ENCODE results near the gene RHD.
"Not testable (repeated sequence)": the region's sequence is repeated elsewhere in the genome, so short reads cannot be mapped to it uniquely, and the experiment has no call there.

RHD gene

DNA sequence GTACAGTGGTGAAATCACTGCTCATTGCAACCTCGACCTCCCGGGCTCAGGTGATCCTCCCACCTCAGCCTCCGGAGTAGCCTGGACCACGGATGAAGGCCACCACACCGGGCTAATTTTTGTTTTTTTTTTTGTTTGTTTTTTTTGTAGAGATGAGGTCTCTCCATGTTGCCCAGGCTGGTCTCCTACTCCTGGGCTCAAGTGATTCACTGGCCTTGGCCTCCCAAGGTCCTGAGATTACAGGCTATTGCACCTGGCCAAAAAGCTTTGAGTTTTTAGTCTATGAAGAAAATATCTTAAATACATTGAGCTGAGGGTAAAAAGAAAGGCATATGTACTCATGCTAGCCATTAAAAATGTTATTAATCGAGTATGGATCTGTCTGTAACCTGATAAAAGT is 69.4 kb downstream of the RHD start:
- FAIRE-seq (no peak), DNase-seq (ENCODE audit: insufficient read length, low spot score) (no peak)

DNA sequence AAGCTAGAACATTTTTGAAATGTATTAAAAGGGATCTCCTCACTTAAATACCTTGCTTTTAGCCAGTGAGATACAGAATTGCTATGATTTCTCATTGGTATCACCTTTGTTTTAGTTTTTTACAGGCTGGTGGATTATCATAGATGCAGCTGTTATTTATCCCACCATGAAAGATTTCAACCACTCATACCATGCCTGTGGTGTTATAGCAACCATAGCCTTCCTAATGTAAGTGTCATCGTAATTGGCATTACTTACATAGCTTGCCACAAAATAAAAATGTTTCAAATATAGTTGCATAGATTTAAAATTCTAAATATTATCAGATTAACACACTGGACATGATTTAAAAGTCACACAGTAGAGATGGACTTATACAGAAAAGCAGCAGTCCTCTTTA is 70.5 kb downstream of the RHD start:
- DNase-seq (ENCODE audit: insufficient read length, low spot score) (no peak), FAIRE-seq (no peak)

DNA sequence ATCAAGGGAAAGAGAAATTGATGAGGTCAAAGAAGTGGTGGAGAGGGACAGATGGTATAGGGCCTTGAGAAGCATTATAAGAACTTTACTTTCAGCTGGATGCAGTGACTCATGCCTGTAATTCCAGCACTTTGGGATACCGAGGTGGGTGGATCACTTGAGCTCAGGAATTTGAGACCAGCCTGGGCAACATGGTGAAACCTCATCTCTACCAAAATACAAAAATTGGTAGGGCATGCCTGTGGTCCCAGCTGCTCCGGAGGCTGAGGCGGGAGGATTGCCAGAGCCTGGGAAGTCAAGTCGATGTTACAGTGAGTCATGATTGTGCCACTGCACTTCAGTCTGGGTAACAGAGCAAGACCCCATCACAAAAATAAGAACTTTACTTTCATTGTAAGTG is 71.6 kb downstream of the RHD start:
- FAIRE-seq (peak; percentile 38), DNase-seq (ENCODE audit: insufficient read length, low spot score) (peak; percentile 20)

DNA sequence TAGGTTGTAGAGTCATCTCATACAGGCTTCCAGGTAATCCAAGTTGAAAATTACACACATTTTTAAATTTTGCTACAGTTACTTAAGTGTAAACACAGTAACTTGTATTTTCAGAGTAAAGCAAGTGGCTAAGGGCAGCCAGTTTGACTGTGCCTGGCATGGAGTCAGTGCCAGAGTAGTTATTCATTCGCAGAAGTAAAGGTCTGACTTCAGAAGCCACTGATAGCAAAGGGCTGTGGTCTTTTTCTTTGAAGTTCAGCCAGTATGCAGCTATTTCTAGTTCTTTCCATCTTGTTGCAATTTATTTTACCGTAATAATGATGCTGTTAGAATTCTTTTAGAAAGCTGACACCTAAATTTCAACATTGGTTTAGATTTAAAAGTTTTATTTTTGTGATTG is 75.2 kb downstream of the RHD start:
- FAIRE-seq = no peak
- DNase-seq (ENCODE audit: insufficient read length, low spot score) = no peak

DNA sequence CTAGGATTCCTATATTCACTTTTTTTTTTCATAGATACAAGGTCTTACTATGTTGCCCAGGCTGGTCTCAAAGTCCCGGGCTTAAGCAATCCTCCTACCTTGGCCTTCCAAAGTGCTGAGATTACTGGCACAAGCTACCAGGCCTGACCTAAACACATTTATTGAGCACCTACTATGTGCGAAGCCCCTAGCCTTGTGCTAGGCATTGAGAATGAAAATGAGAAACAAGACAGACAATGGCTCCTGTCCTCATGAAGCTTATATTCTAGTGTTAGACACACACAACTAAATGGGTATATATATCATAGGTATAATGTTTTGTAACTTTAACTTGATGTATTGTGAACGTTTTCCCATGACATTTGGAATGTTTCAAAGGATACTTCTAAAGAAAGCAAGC is 77.3 kb downstream of the RHD start:
- no peak for FAIRE-seq
- no peak for DNase-seq (ENCODE audit: insufficient read length, low spot score)

DNA sequence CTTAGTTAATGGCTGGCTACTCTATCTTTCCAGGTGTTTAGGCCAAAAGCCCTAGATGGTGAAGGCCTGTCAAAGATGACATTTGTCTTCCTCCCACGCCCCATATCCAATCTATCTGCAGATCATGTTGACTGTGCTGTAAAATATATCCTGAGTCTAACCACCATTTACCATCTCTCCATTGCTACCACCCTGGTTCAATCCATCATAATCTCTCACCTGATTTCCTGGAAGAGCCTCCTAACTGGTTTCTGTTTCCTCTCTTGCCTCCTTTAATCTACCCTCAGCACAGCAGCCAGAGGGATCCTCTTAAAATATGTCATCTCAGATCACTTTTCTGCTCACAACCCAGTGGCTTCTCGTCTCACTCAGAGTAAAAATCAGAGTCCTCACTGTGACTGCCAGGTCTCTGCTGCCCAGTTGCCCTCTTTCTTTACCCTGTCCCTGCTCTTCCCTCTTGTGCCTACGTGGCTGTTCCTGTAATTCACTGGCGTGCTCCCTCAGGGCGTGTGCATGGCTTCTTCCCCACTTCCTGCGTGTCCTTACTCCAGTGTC is 83.6 kb downstream of the RHD start:
- FAIRE-seq = no peak
- DNase-seq (ENCODE audit: insufficient read length, low spot score) = no peak

DNA sequence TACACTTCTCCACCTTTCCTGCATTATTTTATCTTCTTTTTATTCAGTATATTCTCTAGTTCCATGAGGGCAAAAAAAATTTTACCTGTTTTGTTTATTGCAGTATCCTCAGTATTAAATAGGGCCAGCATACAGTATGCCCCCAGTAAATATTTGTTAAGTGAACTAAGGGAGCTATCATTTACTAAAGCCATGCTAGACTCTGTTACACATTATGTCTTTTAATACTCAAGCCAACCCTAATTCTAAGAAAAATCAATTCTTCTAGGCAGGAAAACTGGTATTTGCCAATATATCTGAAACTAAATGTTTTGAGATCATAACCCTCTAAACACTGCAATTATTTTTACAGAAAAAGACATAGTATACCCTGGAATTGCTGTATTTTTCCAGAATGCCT is 84.1 kb downstream of the RHD start:
- no peak for FAIRE-seq

DNA sequence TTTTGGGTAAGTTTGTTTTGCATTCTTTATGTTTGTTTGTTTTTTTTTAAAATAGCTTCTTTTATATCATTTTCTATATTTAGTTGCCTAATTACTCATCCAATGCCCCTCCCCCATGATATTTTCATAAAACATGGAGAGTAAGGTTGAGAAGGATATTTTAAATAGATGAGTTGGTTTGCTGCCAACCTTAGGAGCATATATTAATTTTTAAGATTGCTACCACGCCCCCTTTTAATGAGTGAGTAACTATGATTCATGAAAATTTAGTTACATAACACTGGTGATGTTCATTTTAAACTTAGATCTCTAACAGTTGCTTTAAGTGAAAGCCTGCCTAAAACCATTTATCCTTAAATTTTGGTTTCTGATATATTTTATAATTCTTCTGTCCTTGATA is 84.5 kb downstream of the RHD start:
- FAIRE-seq (no peak), DNase-seq (ENCODE audit: insufficient read length, low spot score) (no peak)

More for the DNA sequence above, 84.1 kb downstream of the RHD start:
- no peak for DNase-seq (ENCODE audit: insufficient read length, low spot score)

DNA sequence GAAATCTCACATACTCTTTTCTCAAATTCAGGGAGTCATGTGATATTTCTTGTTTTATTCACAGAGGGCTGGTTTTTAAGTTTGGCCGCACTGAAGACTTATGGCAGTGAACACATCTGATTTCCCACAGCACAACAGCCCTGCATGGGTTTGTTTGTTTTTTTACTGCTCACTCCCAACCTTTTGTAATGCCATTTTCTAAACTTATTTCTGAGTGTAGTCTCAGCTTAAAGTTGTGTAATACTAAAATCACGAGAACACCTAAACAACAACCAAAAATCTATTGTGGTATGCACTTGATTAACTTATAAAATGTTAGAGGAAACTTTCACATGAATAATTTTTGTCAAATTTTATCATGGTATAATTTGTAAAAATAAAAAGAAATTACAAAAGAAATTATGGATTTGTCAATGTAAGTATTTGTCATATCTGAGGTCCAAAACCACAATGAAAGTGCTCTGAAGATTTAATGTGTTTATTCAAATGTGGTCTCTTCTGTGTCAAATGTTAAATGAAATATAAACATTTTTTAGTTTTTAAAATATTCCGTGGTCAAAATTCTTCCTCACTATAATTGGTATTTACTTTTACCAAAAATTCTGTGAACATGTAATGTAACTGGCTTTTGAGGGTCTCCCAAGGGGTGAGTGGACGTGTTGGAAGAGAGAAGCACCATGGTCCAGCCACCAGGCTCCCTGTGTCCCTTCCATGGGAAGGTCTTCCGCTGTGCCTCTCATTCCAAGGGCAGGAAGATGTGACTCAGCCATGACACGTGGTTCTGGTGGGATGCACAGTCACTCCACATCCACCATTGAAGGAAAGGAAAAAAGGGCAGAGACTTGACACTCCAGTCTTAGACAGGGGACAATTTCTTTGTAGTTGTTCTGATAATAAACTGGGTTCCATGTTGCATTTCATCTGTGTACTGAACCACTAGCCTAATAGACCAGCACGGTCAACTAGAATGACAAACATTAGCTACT is 88.6 kb downstream of the RHD start:
- peak; percentile 48 for DNase-seq (ENCODE audit: insufficient read length, low spot score)
- FAIRE-seq = no peak

DNA sequence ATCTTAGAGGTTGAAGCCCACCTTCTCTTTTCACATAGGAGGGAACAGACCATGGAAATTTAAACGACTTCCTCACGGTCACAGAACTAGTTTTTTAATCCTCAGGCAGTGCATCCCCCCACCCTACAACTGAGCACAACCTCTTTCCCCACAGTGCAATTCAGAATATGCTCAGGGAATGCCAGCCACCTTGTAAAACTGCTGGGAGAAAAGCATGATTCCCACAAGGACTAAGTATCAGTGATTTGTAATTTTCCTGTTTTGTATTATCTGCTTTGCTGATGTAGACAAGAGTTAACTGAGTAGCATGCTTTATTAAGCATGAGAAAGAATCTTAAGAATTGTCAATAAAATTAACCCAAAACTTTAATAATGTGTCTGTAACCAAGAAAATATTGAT is 89.6 kb downstream of the RHD start:
- FAIRE-seq (no peak), DNase-seq (ENCODE audit: insufficient read length, low spot score) (no peak)

DNA sequence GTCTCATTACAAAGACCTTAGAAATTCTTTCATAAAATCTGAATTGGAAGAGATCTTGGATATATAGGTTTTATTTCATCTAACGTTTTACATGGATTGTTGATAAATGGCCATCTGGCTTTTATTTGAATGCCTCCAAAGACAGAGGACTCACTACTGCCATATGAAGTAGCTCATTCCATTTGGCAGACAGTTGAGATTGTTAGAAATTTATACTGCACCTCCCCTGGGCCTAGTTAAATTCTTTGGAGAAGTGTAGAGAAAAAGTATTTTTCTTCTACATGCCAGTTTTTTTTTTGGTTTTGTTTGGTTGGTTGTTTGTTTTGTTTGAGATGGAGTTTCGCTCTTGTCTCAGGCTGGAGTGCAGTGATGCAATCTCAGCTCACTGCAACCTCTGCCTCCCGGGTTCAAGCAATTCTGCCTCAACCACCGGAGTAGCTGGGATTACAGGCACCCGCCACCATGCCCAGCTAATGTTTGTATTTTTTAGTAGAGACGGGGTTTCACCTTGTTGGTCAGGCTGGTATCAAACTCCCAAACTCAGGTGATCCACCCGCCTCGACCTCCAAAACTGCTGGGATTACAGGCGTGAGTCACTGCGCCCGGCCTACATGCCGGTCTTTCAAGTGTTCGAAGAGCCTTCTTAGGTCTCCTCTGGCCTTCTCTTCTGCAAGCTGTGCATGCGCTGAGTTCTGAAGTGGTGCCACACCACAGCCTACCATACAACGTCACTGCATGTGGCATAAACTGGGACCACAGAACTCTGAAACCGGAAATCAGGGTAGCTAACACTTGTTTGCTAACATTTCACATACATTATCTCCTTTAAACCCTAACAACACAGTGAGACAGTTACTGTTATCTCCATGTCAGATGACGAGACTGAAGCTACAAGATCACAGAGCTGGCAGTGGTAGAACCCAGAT is 90.6 kb downstream of the RHD start:
- not testable (repeated sequence) for DNase-seq (ENCODE audit: insufficient read length, low spot score); FAIRE-seq

DNA sequence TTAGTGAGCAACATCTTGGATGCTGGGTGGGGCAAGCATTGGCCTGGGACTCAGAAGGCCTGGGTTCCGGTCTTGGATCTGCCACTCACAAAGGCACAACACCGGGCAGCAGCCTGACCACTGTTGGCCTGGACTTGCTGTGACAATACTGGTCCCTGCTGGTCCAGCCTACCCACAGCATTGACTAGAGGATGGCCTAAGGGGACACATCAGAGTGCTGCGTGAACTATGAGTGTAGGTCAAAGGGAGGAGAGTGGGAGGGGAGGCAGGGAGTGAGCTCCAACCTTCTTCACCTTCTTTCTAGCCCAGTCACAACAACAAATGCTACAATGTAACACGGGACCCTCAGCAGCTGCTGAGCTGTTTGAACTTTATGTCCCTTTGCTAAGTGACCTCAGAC is 96.9 kb downstream of the RHD start:
- DNase-seq (ENCODE audit: insufficient read length, low spot score) = peak; percentile 19

DNA sequence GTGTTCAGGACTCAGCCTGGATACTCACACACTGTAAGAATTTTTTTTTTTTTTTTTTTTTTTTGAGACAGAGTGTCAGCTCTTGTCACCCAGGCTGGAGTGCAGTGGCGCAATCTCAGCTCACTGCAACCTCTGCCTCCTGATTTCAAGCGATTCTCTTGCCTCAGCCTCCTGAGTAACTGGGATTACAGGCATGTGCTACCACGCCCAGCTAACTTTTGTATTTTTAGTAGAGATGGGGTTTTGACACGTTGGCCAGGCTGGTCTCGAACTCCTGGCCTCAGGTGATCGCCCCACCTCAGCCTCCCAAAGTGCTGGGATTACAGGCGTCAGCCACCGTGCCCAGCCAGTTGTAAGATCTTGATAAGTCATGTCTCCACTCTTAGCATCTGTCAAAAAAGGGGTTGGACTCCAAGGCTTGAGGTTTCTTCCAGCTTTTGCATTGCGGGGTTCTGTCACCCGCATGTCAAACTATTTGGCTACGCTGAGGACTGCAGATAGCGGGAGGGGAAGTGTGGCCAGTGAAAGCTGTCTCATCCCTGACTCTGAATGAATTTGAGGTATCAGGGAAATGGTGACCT is 97.5 kb downstream of the RHD start:
- DNase-seq (ENCODE audit: insufficient read length, low spot score) = not testable (repeated sequence)
- peak; percentile 33 for FAIRE-seq

More for the DNA sequence above, 96.9 kb downstream of the RHD start:
- no peak for FAIRE-seq

DNA sequence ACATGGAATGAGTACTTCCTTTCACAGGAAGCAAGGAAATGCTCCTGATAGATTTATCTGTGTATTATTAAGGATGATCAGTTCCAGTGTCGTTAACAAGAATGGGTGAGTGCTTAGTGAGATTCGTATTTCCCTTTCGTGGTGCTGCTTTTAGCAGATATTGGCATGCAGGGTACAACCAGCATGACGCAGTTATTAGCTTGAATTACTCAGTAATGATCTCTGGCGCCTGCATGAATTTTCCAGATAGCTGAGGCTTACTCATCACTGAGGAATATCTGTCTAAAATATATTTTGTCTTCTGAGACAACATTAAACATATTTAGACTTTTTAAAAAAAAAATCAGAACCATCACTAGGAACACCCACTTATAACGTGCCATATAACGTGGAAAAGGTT is 99.4 kb downstream of the RHD start:
- FAIRE-seq = not testable (repeated sequence)
- DNase-seq (ENCODE audit: insufficient read length, low spot score) = peak; percentile 28

DNA sequence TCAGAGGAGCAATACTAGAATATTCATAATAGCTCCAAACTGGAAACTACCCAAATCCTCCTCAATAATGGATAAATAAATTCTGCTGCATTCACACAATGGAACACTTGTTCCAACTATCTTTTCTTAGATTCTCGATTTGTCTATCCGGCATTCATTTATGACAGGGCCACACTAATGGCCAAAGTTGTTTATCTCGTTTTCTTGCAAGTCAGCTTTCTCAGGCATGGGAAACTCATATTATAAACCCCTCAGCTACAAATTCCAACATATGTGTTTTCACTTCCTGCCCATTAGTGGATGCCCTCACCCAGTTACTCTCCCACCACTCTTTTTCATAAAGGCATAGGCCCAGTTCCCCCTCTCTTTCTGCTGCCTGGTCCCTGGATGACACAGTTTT is 106.1 kb downstream of the RHD start:
- DNase-seq (ENCODE audit: insufficient read length, low spot score); FAIRE-seq: not testable (repeated sequence)
